Prostate gland (tissue), 2 donors: ENCODE results near the gene LAMTOR2.

Experiments
- POLR2A ChIP-seq: fragments of 450-650 bp; IDR thresholded peaks from one replicate; pipeline ENCODE4 v1.6.1; 2016; ENCODE audit warnings: antibody characterized with exemption, mild to moderate bottlenecking
- POLR2AphosphoS5 ChIP-seq: sonication (generic); formaldehyde crosslinking; IDR thresholded peaks from one replicate; pipeline ENCODE4 v1.6.1; 2017; ENCODE audit warnings: antibody characterized with exemption
- TF ChIP-seq, protein P1 (sequence below), 4 experiments: fragments of 200-600 bp in 2 of 4; fragments of 450-650 bp in 2 of 4; sonication (generic) in 2 of 4; IDR thresholded peaks; 1 replicate in 3 of 4; 2 replicates in 1 of 4; pipeline ENCODE4 v1.5.1; 2016 to 2019; ENCODE audit warnings: antibody characterized with exemption in 4 of 4, mild to moderate bottlenecking in 2 of 4, moderate library complexity in 2 of 4

DNA sequence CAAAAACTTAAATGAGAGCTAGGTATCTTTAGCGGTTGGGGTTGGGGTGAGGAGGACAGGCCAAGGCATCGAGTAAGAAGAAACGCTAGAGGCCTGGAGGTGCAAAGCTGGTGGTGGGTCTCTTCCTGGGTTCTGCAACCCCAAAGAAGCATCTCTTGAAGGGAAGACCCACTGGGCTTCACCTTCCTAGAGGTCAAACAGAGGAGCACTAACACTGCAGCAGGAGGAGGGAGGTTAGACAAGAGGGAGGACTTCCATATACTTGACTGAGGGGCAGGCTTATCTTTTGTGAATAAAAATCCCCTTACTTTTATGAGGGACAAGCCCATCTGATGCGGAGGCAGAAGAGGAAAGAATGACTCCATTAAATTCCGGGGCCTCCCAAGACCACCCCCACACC is 25.2 kb downstream of the LAMTOR2 start:
- TF ChIP-seq, protein P1, sequence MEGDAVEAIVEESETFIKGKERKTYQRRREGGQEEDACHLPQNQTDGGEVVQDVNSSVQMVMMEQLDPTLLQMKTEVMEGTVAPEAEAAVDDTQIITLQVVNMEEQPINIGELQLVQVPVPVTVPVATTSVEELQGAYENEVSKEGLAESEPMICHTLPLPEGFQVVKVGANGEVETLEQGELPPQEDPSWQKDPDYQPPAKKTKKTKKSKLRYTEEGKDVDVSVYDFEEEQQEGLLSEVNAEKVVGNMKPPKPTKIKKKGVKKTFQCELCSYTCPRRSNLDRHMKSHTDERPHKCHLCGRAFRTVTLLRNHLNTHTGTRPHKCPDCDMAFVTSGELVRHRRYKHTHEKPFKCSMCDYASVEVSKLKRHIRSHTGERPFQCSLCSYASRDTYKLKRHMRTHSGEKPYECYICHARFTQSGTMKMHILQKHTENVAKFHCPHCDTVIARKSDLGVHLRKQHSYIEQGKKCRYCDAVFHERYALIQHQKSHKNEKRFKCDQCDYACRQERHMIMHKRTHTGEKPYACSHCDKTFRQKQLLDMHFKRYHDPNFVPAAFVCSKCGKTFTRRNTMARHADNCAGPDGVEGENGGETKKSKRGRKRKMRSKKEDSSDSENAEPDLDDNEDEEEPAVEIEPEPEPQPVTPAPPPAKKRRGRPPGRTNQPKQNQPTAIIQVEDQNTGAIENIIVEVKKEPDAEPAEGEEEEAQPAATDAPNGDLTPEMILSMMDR (IDR thresholded peaks at IDR 0.05): no peak
- TF ChIP-seq POLR2AphosphoS5 (no peak), POLR2A (no peak)
